DMS153 treated with DMSO at 0.1 percent for 48 hours (cell line): ENCODE data around the gene ATP10A.

Experiments
- DNase-seq: peaks from one replicate; lab custom pipeline; 2025; ENCODE audit not compliant: unreplicated experiment; lab: John Stamatoyannopoulos, UW

ATP10A gene

DNA sequence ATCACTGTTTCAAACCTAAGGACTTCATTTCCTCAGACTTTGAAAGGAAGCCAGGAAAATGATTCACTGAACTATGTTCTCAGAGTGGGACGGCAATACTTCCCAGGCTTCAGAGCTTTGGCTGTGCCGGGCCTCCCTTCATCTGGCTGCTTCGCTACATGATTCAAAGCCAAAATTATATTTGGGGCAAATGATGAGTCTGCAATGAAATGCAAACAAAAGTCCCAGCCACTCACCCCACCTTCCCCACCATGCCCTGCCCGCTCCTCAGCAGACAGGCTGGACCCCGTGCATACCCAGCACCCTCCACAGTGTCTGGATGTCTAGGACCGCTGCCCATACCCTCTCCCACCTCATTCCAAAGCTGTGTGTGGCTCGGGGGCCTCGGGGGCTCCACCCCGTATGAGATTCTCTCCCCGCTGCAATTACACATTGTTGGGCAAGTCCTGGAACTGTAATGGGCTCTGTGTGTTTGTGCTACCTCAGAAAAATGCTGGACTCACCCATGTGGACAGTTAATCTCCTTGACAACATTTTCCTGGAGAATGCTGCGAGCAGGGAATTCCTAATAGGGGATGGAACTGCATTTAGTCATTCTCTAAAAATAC is 32.2 kb downstream of the ATP10A start:
- DNase-seq: no peak

DNA sequence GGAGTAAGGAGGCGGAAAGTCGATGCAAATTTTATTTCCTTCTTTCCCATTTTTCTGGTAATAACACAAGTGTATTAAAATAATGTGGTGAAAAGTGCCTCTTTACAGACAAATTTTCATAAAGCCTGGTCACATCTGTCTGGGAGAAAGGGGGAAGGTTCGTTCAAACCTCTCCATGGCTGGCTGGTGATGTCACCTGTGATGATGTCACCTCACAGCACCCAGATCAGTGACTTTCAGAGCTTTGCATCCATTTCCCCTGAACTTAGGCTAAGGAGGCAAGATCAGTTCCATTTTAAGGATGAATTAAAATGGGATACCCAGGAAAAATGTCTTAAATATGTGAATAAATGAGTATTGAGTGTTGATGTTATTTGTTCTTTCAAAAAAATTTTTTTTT is 34.1 kb downstream of the ATP10A start:
- DNase-seq: no peak

DNA sequence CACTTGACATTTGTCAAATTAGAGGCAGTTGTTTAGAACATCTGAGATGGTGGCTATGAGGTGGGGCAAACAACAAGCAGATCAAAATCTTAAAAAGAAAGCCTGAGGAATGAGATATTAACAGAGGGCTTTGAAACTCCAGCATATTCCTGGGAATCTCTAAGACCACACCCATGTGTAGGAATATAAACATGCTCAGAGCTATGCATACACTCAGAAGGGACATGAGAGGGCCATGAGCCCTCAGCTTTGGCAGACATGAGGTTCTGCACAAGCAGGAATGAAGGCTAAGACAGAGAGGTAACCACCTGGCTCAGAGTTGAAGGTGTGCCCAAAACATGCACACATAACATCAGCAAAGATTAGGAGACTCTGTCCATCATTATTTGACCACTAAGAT is 37.9 kb downstream of the ATP10A start:
- DNase-seq: no peak

DNA sequence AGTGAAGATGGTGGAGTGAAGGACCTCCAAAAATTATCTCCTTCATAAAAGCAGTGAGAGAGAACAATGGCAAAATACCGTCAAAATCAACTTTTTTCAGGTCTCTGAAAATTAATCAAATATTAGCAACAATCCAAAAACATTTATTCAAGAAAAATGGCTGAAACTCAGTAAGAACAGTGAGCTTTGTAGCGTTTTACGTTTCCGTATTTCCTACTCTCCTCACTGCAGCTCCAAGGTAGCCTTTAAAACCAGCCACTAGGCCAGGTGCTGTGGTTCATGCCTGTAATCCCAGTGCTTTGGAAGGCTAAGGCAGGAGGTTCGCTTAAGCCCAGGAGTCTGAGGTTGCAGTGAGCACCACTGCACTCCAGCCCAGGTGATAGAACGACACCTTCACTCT is 38.5 kb downstream of the ATP10A start:
- no peak for DNase-seq

DNA sequence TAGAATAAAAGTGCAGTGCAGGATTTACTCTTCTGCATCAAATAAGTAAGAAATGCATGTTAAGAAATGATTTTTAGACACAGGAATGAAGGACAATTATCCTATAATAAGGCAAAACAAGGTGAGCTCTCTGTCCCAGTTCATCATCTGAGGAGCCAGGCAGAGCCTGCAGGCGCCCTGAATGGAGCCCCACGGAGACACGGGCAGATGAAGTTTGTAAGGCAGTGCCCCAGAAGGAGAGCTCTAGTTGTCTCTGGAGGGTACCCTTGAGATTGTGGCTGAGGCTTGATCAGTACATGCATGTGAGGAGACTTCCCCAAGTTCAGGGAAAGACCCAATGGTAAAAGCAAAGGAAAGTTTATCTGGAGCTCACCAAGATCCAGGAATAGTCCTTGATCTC is 50.3 kb downstream of the ATP10A start:
- no peak for DNase-seq

DNA sequence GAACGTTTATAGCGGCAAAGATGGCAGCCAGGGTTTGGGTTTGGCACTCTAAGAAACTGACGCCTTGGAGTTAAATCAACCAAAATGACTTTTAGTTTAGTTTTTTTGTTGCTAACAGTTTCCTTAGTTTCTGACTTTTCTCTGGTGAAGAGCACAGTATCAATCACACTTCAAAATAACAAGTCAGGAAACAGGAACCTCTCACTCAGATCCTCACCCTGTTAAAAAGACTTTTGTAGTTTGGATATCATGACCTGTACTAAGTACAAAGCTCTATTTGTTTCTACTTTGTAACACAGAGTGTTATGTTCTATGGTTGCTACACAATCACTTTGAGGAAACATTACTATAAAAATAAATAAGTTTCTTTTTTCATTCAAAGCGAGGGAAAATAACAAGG is 51.1 kb downstream of the ATP10A start:
- no peak for DNase-seq

DNA sequence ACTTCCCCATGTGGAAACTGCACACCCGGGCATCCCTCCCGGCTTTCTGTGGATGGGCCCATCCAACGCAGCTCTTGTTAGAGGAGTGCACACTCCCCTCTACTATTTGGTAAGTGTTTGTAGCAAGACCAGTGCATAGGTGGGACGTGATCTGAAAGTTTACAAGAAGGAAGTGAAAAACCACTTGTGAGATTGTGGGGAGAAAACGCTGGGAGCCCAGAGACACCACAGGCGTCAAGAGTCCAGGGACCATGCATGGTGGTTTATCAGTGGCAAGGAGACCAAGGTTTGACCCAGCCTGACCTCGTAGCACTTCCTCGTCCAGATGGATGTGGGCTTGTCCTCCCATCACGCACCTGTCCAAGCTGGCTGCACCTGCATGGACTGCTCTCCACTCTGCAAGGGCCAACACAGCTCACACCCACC is 51.6 kb downstream of the ATP10A start:
- DNase-seq: no peak

DNA sequence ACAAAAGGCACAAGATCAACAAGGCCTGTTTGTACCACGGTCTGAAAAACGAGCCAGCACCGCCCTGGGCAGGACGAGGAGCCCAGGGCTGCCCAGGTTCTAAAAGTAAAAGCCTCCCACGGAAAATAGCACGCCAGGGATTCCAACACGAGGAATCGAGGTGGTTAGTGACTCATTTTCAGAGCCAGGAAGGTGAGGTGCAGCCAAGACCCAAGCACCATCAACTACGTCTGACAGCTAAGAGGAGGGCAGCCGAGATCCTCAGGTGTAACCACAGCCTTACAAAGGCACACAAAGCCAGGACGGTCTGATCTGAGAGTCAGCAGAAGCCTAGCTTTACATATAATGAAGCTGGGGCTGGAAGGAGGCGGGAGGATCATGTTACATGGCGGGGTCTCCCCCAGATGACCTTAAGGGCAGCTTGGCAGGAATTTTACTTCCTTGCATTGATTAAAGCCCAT is 52.5 kb downstream of the ATP10A start:
- no peak for DNase-seq

DNA sequence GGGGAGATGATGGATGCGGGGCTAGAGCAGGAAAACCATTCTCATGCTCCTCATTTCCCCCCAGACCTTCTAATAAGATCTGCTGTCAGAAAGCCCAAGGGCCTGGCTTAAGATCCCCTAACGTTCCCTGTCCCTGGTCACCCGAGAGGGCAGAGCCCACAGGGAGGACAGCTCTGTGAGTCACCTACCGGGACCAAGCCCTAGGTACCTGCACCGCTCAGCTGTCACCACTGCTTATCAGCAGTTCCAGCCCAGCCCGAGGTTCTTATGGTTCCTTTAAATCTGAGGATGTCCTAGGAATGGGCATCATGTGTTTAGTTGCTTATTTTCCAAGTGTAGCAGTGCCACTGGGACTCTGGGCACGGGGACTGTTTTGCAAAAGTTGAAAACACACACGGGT is 53.0 kb downstream of the ATP10A start:
- no peak for DNase-seq

DNA sequence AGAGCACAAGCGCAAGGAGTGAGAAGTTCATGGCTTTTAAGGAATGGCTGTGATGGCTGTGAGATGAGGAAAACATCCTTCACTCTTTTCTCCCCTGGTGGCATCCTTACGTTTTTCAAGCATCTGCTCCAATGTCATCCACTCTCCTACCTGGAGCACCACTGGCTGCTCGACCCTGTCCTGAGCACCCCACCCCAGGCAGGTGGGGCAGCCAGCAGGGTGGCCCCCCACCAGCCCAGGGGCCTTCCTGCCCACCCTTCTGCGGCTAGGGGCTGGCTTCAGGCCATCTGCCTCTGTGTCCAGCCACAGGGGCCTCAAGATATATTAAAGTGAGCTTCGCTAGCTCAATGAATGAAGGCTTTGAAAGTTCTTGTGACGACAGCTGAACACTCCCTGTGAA is 56.1 kb downstream of the ATP10A start:
- no peak for DNase-seq

DNA sequence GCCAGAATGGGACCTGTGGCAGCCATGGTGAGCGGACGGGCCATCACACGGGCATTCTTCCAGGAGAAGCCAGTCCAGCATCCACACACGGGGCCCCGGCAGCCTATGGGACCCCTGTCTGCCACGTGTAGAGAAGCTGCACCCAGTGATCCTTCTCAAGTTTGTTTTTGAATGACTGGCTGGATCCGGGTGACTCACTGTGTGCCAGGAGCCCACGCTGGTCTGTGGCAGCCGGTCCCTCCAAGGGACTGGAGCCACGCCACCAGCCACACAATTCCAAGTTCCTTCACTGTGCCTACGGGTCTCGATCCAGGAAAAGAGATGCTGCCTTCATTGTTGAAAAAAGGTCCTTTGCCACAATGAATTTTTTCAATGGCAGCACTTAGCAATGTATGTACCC is 58.1 kb downstream of the ATP10A start:
- no peak for DNase-seq

DNA sequence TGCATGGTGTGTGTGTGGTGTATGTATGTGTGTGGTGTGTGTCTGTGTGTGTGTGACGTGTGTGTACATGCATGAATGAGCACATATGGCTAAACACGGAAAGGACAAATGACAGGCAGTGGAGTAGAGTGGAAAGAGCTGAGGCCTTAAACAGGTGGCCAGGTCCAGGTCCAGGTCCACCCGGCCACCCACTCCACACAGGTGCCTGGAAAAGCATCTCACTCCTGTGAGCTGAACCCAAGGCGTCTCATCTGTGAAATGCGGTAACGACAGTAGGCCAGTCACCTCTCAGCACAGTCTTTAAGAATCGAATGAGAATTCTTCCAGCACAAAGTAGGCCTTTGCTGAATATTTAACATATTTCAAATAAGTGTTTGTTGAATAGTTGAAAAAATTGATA is 58.7 kb downstream of the ATP10A start:
- DNase-seq: no peak

DNA sequence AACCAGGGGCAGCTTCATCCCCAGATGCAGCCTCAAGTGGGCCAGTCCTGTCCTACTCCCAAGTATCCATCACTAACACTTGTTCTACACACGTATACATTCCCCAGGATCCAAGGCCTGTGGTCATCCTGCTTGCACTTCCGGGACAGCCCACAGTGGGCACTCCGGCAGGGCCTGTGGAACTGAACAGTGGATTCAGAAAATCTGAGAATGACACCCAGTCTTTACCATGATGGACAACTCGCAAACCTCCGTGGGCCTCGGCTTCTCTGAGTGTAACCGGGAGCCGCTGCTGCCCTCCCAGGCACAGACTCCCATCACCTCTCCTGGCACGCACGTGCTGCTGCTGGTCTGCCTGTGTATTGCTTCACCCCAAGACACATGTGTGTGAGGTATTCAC is 59.6 kb downstream of the ATP10A start:
- DNase-seq: no peak

DNA sequence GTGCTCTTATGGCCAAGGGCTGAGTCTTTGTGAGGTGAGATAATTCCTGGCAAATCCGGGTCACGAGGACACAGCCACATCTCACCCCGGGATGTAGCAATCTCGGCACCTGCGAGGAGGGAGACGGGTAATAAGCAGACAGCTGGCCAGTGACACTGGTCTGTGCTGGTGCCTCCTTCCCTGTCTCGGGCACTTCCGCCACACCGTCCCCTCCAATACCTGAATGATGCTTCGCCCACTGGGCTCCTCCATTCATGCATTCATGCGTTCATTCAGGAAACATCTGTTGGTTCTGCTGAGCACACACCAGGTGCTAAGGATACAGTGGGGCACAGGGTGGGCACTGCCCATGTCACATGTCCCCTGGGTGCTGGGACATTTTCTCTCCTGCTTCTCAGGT is 60.1 kb downstream of the ATP10A start:
- no peak for DNase-seq

DNA sequence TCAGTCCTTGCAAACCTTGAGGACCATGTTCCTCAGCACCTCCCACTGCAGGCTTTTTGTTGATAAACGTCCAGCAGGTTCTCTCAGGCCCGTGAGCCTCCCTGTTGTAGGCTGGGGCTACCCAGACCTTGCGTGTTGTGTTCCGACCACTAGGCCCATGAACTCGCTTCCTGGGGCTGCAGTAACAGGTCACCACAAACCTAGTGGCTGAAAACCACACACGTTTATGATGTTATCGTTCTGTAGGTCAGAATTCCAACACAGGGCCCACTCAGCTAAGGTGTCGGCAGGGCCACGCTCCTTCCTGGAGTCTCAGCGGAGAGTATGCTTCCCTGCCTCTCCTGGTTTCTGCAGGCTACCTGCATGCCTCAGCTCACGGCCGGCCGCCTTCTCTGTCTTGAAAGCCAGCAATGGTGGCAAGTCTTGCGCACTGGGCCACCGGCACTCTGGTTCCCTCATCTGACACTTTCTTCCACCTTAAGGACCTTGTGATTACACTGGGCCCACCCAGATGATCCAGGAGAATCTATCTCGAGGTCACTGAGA is 60.8 kb downstream of the ATP10A start:
- DNase-seq: no peak

DNA sequence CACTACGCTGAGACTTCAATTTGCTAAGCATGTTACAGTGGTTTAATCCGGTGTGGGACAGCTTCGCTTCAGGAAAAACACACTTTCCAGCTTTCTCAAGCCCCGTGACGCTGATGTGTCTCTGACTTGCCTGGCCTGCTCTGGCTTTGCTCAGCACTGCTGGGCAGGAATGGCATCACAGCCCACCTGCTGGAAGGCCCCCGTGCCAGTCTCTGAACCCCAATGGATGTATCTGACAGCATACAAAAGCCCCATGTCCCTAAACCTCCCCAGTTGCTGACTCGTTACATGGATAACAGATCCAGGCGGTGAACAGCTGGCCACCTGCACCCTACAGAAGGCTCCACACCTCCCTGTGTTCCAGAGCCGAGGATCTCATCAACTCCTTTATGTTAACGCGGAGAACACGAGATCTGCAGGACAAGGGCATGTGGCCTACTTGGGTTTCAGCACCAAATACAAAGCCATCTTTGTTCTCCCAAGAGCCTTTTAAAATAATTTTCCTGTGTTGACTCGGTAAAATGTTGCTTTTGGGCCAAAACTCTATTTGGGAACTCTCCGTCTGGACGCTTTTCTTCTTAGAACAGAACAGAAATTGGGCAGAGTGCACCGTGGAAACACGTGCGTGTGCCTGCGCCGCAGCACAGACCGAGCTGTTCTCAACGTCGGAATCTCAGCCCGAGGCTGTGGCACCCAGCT is 61.4 kb downstream of the ATP10A start:
- DNase-seq: no peak

DNA sequence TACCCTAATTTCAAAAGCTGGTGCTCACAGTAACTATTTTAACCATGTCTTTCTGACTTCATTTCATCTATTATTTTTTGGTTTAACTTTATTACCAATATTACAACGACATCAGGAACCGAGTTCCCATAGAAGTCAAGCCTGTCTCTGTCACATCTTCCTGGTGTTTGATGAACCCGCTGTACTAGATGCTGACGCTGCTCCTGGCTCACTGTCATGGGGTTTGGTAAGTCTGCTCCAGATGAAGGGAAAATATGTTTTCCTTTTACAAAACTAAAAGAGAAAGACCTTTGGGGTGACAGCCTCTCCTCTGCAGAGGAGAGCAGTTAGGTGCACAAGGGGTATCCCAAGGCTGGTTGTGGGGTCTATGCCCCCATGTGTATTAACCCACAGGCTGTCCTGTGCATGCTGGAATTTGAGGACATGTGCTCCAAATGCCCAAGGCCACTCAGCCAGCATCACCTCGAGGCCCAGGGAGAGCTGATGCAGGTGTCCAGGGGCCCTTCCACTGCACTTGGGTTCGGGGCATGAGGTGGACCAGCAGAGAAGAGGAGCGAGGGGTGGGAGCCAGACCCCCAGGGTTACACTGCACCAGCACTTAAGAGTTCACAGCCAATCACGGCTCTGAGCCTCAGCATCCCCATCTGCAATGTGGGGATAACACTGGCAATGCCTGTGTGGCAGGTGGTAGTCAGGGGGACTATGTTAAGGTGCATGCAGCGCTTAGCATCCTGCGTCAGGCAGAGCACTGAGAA is 62.2 kb downstream of the ATP10A start:
- DNase-seq: no peak

DNA sequence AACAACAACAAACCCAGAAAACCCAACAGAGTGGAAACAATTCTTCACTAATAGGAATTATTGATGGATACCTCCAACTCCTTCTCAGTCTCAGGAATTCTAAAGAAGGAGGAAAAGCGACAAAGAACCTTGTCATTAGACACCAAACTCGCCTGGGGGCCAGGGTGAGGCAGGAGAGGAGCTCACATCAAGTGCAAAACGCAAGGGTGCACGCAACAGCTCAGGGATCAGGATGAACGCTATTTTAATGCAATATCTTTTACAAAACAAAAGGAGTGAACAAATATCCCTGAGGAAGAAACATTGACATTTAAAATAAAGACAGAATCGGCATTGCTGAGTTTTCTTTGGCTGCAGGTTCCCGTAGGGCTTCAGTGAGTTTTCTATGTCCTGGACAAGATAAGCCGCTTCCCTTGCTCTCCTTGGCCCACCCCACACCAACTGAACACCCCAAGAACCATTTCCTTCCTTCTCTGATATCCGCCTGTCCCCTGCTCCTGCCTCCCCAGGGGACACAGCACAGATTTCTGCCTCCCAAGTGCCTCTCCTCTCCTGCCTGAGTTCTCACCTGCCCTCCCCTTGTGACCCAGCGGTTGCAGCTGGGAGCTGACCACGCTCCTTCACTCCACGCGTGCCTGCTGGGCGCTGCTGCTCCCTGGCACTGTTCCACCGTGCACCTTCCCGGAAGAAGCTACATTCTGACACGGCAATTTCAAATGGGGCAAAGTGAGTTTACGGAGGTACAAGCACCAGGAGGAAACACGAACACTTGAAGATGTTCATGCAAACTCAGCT is 63.0 kb downstream of the ATP10A start:
- DNase-seq: no peak

DNA sequence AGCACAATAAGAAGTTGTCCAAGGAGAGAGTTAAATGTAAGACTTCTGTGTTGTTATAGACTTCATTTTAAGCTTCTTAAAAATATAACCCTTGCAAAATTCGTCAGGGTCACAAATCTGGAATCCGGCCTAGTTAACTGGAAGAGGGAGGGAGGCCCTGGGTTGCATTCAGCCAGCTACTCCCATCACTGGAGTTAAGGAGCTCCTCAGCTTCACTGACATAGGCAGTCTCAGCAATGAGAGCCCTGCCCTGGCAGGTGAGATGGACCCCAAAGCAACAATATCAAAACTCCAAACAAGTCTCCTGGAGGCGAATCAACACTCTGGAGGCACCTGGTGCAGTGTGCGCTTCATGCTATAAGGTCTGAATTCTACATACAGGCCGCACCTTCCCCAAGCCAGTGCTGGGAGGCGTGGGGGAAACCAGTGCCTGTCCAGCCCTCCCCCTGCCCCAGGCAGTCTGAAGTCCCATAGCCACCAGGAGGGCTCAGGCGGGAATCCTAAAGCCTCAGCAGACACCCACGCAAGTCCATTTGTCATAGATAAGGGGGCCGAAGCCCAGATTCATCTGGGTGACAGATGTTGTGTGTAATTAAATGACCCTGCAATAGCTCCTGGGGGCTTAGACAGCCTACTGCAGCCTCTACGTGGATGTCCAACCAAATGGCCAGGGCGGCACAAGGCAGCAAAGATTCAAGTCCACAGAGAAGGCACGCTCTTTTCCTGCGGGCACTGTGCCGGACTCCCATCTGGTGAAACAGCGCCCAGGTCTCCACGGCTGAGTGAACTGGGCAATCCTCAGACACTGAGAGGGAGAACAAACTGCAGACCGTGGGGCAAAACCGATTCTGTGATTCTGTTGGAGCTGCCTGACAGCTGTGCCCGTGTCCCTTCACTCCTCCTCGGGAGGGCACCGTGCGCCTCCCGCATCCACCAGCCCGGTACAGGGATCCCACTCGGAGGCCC is 64.9 kb downstream of the ATP10A start:
- no peak for DNase-seq

DNA sequence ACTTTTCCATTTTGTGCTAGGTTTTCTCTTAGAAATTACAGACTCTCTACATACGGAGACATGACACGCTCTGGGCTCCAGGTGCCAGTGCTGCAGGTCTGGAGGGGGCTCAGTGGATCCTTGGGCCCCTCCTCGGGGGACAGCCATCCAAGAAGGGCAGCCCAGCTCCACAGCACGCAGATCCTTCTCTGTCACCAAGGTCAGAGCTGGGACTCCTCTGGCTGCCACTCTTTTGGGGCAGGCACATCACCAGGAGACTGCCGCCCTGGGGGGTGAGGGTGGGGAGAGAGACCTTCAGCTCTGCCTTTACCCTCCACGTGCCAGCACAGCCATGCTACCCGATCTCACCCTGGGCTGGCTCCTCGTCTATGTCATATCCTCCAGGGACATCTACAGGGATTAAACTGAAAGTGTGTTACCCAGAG is 65.6 kb downstream of the ATP10A start:
- no peak for DNase-seq
